ENCODE results near the gene GRIK4.

GRIK4 gene

GRCh38 chr11:120912915-120913314, 401.4 kb downstream of the GRIK4 start:
- H4K20me1 ChIP-seq (ENCODE audit: insufficient read depth, low read length, poor library complexity, severe bottlenecking) = no peaks in the 10 kb centered on the region
- H3K4me2 ChIP-seq (ENCODE audit: low read depth, low read length, poor library complexity, severe bottlenecking) = no peak overlapping the region
- H3K27me3 ChIP-seq (ENCODE audit: insufficient read depth, low read length, poor library complexity, severe bottlenecking) = no peaks in the 10 kb centered on the region
- H3K9ac ChIP-seq (ENCODE audit: low read depth, low read length, poor library complexity, severe bottlenecking) = no peak overlapping the region
- no peaks in the 10 kb centered on the region for H3K4me1 ChIP-seq (ENCODE audit: insufficient read depth, low read length, poor library complexity, severe bottlenecking)
- no peaks in the 10 kb centered on the region for H3F3A ChIP-seq (ENCODE audit: low read depth)
- H3K36me3 ChIP-seq (ENCODE audit: insufficient read depth, low read length) = no peaks in the 10 kb centered on the region
- TF ChIP-seq CTCF (conservative IDR thresholded peaks at IDR 0.05; ENCODE audit: low read length) (no peak), EZH2phosphoT487 (IDR thresholded peaks at IDR 0.05; ENCODE audit: borderline replicate concordance) (no peak)
- H3K79me2 ChIP-seq (ENCODE audit: insufficient read depth, low read length) = no peaks in the 10 kb centered on the region
- no peaks in the 10 kb centered on the region for H3K9me2 ChIP-seq (replicated peaks; ENCODE audit: low read depth, low read length)
- no peak overlapping the region for H2AFZ ChIP-seq (ENCODE audit: low read length)
- no peaks in the 10 kb centered on the region for H3K9me3 ChIP-seq (ENCODE audit: insufficient read depth, low read depth, low read length)
- H3K4me3 ChIP-seq (ENCODE audit: low read length, poor library complexity, severe bottlenecking) = no peak overlapping the region

DNA sequence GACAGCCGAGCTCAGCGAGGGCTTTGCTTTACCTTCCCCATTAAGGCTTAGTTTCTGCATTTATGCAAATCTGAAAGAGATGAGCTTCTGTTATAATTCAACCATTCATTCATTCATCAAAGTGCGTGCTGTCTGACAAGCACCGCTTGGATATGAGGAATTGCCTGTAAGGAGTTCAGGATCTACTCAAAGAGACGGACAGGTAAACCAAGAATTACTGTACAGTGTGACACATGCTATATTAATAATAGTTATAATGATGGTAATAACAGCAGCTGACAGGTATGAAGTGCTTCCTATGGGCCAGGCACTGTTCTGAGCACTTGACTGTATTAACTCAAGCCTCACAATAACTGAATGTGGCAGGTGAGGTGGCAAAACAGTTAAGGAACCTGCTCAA, 402.5 kb downstream of the GRIK4 start:
- no peaks in the 10 kb centered on the region for H3K36me3 ChIP-seq (ENCODE audit: insufficient read depth, low read length)
- no peaks in the 10 kb centered on the region for H3K4me1 ChIP-seq (ENCODE audit: insufficient read depth, low read length, poor library complexity, severe bottlenecking)
- H3K27me3 ChIP-seq (ENCODE audit: insufficient read depth, low read length, poor library complexity, severe bottlenecking) = no peaks in the 10 kb centered on the region
- H3K4me2 ChIP-seq (ENCODE audit: low read depth, low read length, poor library complexity, severe bottlenecking) = no peak overlapping the region
- no peaks in the 10 kb centered on the region for H3F3A ChIP-seq (ENCODE audit: low read depth)
- no peak for TF ChIP-seq CTCF (conservative IDR thresholded peaks at IDR 0.05; ENCODE audit: low read length)
- TF ChIP-seq EZH2phosphoT487 (IDR thresholded peaks at IDR 0.05; ENCODE audit: borderline replicate concordance) = no peak
- H2AFZ ChIP-seq (ENCODE audit: low read length) = no peak overlapping the region
- no peaks in the 10 kb centered on the region for H4K20me1 ChIP-seq (ENCODE audit: insufficient read depth, low read length, poor library complexity, severe bottlenecking)
- no peaks in the 10 kb centered on the region for H3K9me2 ChIP-seq (replicated peaks; ENCODE audit: low read depth, low read length)
- H3K4me3 ChIP-seq (ENCODE audit: low read length, poor library complexity, severe bottlenecking) = no peak overlapping the region
- no peaks in the 10 kb centered on the region for H3K9me3 ChIP-seq (ENCODE audit: insufficient read depth, low read depth, low read length)
- H3K79me2 ChIP-seq (ENCODE audit: insufficient read depth, low read length) = no peaks in the 10 kb centered on the region
- H3K9ac ChIP-seq (ENCODE audit: low read depth, low read length, poor library complexity, severe bottlenecking) = no peak overlapping the region

GRCh38 chr11:120914601-120915000, 403.1 kb downstream of the GRIK4 start:
- Histone ChIP-seq H3K4me3 (ENCODE audit: low read length, poor library complexity, severe bottlenecking) (no peak overlapping the region), H3F3A (ENCODE audit: low read depth) (no peaks in the 10 kb centered on the region), H3K4me2 (ENCODE audit: low read depth, low read length, poor library complexity, severe bottlenecking) (no peak overlapping the region), H3K79me2 (ENCODE audit: insufficient read depth, low read length) (no peaks in the 10 kb centered on the region), H3K36me3 (ENCODE audit: insufficient read depth, low read length) (no peaks in the 10 kb centered on the region), H3K27me3 (ENCODE audit: insufficient read depth, low read length, poor library complexity, severe bottlenecking) (no peaks in the 10 kb centered on the region), H2AFZ (ENCODE audit: low read length) (no peak overlapping the region), H4K20me1 (ENCODE audit: insufficient read depth, low read length, poor library complexity, severe bottlenecking) (no peaks in the 10 kb centered on the region), H3K9me3 (ENCODE audit: insufficient read depth, low read depth, low read length) (no peaks in the 10 kb centered on the region), H3K9me2 (replicated peaks; ENCODE audit: low read depth, low read length) (no peaks in the 10 kb centered on the region), H3K9ac (ENCODE audit: low read depth, low read length, poor library complexity, severe bottlenecking) (no peak overlapping the region), H3K4me1 (ENCODE audit: insufficient read depth, low read length, poor library complexity, severe bottlenecking) (no peaks in the 10 kb centered on the region)
- no peak for TF ChIP-seq EZH2phosphoT487 (IDR thresholded peaks at IDR 0.05; ENCODE audit: borderline replicate concordance)

DNA sequence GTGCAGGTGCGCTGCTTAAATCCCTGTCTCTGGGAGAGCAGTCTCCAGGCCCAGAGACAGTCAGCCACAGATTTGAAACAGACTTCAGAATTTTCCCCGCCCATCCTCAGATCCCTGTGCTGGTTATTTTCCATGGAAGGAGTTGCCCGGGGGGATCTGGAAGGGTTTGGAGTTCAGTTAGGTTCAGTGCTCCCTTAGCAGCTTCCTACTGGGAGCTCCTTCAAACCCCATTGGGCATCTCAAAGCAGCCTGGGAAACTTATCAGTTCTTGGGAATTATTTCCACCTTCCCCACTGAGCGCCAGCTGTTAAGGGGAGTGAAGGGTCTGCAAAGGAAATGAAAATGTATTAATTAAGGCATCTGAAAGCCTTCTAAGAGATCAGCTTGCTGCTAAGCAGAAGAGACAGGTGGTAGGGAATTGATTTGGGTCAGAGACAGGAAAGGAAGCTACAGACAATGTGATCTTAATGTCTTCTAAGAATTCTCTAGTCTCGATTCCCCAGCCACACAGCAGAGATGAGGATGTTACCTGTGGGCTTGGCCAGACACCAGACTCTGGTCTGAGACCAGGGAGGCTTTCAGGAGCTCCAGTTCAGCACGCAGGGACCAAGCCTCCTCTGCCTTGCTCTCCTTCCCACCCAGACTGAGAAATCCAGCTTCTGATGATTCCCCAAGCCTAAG, 406.2 kb downstream of the GRIK4 start:
- H2AFZ ChIP-seq (ENCODE audit: low read length) = no peak overlapping the region
- no peak overlapping the region for H3K4me3 ChIP-seq (ENCODE audit: low read length, poor library complexity, severe bottlenecking)
- H3K4me1 ChIP-seq (ENCODE audit: insufficient read depth, low read length, poor library complexity, severe bottlenecking) = no peaks in the 10 kb centered on the region
- no peaks in the 10 kb centered on the region for H4K20me1 ChIP-seq (ENCODE audit: insufficient read depth, low read length, poor library complexity, severe bottlenecking)
- no peaks in the 10 kb centered on the region for H3K9me2 ChIP-seq (replicated peaks; ENCODE audit: low read depth, low read length)
- H3K79me2 ChIP-seq (ENCODE audit: insufficient read depth, low read length) = no peaks in the 10 kb centered on the region
- H3F3A ChIP-seq (ENCODE audit: low read depth) = no peaks in the 10 kb centered on the region
- H3K9ac ChIP-seq (ENCODE audit: low read depth, low read length, poor library complexity, severe bottlenecking) = no peak overlapping the region
- H3K9me3 ChIP-seq (ENCODE audit: insufficient read depth, low read depth, low read length) = no peaks in the 10 kb centered on the region
- TF ChIP-seq CTCF (conservative IDR thresholded peaks at IDR 0.05; ENCODE audit: low read length) = no peak
- no peak for TF ChIP-seq EZH2phosphoT487 (IDR thresholded peaks at IDR 0.05; ENCODE audit: borderline replicate concordance)
- no peaks in the 10 kb centered on the region for H3K27me3 ChIP-seq (ENCODE audit: insufficient read depth, low read length, poor library complexity, severe bottlenecking)
- H3K4me2 ChIP-seq (ENCODE audit: low read depth, low read length, poor library complexity, severe bottlenecking) = no peak overlapping the region
- H3K36me3 ChIP-seq (ENCODE audit: insufficient read depth, low read length) = no peaks in the 10 kb centered on the region
